ENCODE measurements around the gene CHRNA3.
"Not testable (repeated sequence)": the region's sequence is repeated elsewhere in the genome, so short reads cannot be mapped to it uniquely, and the experiment has no call there.

Gene CHRNA3

DNA sequence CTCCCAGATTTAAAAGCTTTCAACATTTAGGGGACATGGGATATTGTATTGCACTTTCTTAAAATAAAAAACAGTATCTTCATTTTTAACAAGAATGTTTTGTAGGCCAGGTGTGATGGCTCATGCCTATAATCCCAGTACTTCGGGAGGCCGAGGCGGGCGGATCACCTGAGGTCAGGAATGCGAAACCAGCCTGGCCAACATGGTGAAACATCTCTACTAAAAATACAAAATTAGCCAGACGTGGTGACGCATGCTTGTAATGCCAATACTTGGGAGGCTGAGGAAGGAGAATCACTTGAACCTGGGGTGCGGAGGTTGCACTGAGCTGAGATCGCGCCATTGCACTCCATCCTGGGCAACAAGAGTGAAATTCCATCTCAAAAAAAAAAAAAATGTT is 60.6 kb downstream of the CHRNA3 start:
- DNase-seq (ENCODE audit: low spot score) = not testable (repeated sequence)

- no peak for DNase-seq (ENCODE audit: low spot score)
Observed at GRCh38 chr15:78552597-78552996, 68.2 kb downstream of the CHRNA3 start.

- DNase-seq (ENCODE audit: low spot score) = no peak
Observed at GRCh38 chr15:78551902-78552301, 68.9 kb downstream of the CHRNA3 start.

GRCh38 chr15:78550815-78551214 is 70.0 kb downstream of the CHRNA3 start:
- no peak for DNase-seq (ENCODE audit: low spot score)

GRCh38 chr15:78550194-78550593 is 70.6 kb downstream of the CHRNA3 start:
- no peak for DNase-seq (ENCODE audit: low spot score)
